Transverse colon (tissue), 4 donors: ENCODE data around the gene EVI2A. TPM values are rescaled to one million over a fixed set of nuclear protein-coding genes. Genes with fewer than 3 reads are reported as not detected.

Source experiments
- DNase-seq: peaks from one replicate; pipeline ENCODE4 v3.0.0-alpha.2; 2019
- H3K27ac ChIP-seq, 4 donors: fragments of 200-600 bp; sonication (generic); 2 replicates each; pipeline ENCODE4 v1.5.1; 2016 to 2018; ENCODE audit warnings: inconsistent platforms in 4 of 4
- H3K27me3 ChIP-seq: fragments of 200-600 bp; sonication (generic); 2 replicates; pipeline ENCODE4 v1.5.1; 2017; ENCODE audit warnings: inconsistent platforms
- H3K36me3 ChIP-seq, 4 donors: fragments of 200-600 bp; sonication (generic); 2 replicates each; pipeline ENCODE4 v1.5.1; 2017 to 2019; ENCODE audit warnings: inconsistent platforms in 4 of 4
- H3K4me1 ChIP-seq, 4 donors: fragments of 200-600 bp; sonication (generic); 2 replicates each; pipeline ENCODE4 v1.5.1; 2017 to 2020; ENCODE audit warnings: inconsistent platforms in 4 of 4
- H3K4me3 ChIP-seq, 4 donors: fragments of 200-600 bp; sonication (generic); 1 replicate in 1 of 4; 2 replicates in 3 of 4; pipeline versions ENCODE4 v1.5.1 to v1.6.1; 2017 to 2019; ENCODE audit warnings: inconsistent platforms in 4 of 4
- H3K9me3 ChIP-seq, 2 donors: fragments of 200-600 bp; sonication (generic); 2 replicates each; pipeline ENCODE4 v1.5.1; 2017 to 2019; ENCODE audit warnings: inconsistent platforms in 2 of 2
- CTCF ChIP-seq, 5 experiments: fragments of 200-600 bp in 3 of 5; fragments of 450-650 bp in 2 of 5; sonication (generic) in 3 of 5; IDR thresholded peaks; 1 replicate in 2 of 5; 2 replicates in 3 of 5; pipeline ENCODE4 v1.5.1; 2016 to 2017; ENCODE audit warnings: antibody characterized with exemption in 5 of 5, inconsistent platforms in 3 of 5, mild to moderate bottlenecking in 2 of 5, moderate library complexity in 1 of 5
- EP300 ChIP-seq: sonication (generic); formaldehyde crosslinking; IDR thresholded peaks from one replicate; pipeline ENCODE4 v1.6.1; 2017; ENCODE audit warnings: antibody characterized with exemption, low read depth
- POLR2A ChIP-seq: fragments of 450-650 bp; IDR thresholded peaks from one replicate; pipeline ENCODE4 v1.6.1; 2016; ENCODE audit warnings: antibody characterized with exemption, mild to moderate bottlenecking, moderate library complexity
- POLR2AphosphoS5 ChIP-seq, 3 donors: sonication (generic); formaldehyde crosslinking; IDR thresholded peaks; one replicate each; pipeline ENCODE4 v1.6.1; 2016; ENCODE audit warnings: antibody characterized with exemption in 3 of 3
- WGBS, 2 donors: methylation state at CpG; one replicate each; pipeline ENCODE4 v1.1.5; 2018; ENCODE audit warnings: low coverage in 1 of 2; 5-methylcytosine and 5-hydroxymethylcytosine counted together
- in situ Hi-C, 4 donors: fragments of 200-750 bp; cut with MboI; loops; one replicate each; pipeline versions ENCODE4 v1.15.0 to v1.15.1; 2017; ENCODE audit warnings: low sequenced_read_pairs in 3 of 4, low pct_ligation_motif_present in 1 of 4, low pct_unique_long_range_greater_than_20kb in 1 of 4
- intact Hi-C: fragments of 100-400 bp; cut with DNase I; formaldehyde crosslinking; loops from one replicate; pipeline ENCODE4 v1.15.1; 2023; ENCODE audit warnings: low total_unique reads
- total RNA-seq, 4 donors: library from RNA; depleted of rRNA; stranded (reverse); fragments of >200 nt; gene quantifications; one replicate each; pipeline ENCODE4 v1.1.0, GENCODE V29; 2016

The EVI2A gene
- total RNA-seq, 4 donors from 2014 or later, result 3.7 to 9.4 (median 7.5) TPM; not detected in 1

DNA sequence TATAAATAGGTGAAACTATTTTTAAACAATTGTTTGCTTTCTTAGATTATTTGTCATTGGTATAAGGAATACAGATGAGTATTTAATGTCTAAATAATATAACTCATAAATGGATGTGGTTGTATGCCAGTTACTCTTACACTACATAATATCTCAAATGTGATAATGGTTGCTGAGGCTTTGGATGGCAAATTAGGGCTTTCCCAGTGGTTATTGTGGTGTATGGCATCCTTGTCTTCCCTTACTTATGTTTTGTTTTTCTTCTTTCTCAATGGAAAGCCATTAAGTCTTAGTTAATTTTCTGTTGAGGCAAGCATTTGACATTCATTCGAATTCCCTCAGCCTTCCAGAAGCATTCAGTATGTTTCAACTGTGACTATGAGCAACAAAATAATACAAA is 34.8 kb downstream of the EVI2A start:
- 93 to 100% methylated on average over 1 of the region's 1 CpG for WGBS, 2 donors
- DNase-seq, result no peak
- TF ChIP-seq EP300 (no peak), POLR2A (no peak), POLR2AphosphoS5 (IDR thresholded peaks at IDR 0.05) (no peak), CTCF (IDR thresholded peaks at IDR 0.05) (no peak)
- Histone ChIP-seq H3K4me1 (peaks cover 0 to 8% (median 0%) of the 10 kb centered on the region in 4 donors), H3K4me3 (no peak overlapping the region), H3K36me3 (no peaks in the 10 kb centered on the region), H3K9me3 (no peaks in the 10 kb centered on the region), H3K27me3 (no peaks in the 10 kb centered on the region), H3K27ac (no peak overlapping the region)
- in situ Hi-C loops (no loop called here), intact Hi-C loops (no loop called here)

DNA sequence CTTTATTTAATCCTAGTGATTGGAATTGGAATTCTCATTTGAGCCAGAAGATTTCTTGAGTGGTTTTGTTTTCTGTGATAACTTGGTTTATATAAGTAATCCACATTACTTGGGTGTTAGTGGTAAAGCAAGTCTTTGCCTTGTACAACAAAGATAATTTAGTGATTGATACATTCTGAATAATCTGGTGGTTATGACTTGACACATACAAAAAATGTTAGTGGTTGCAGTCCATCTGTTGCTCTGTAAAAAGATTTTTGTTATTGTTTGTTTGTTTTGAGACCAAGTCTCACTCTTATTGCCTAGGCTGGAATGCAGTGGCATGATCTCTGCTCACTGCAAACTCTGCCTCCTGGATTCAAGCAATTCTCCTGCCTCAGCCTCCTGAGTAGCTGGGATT is 37.6 kb downstream of the EVI2A start:
- TF ChIP-seq POLR2A, result no peak
- no peak for TF ChIP-seq CTCF (IDR thresholded peaks at IDR 0.05)
- TF ChIP-seq EP300, result no peak
- TF ChIP-seq POLR2AphosphoS5 (IDR thresholded peaks at IDR 0.05), result no peak
- Histone ChIP-seq H3K27me3 (no peaks in the 10 kb centered on the region), H3K4me3 (no peak overlapping the region), H3K36me3 (no peaks in the 10 kb centered on the region), H3K9me3 (no peaks in the 10 kb centered on the region), H3K4me1 (no peaks in the 10 kb centered on the region), H3K27ac (no peak overlapping the region)
- in situ Hi-C loops, result no loop called here
- no peak for DNase-seq
- intact Hi-C loops, result no loop called here

- H3K27ac ChIP-seq, result no peak overlapping the region
- no peak overlapping the region for H3K4me3 ChIP-seq
- no peak for DNase-seq
- no peaks in the 10 kb centered on the region for H3K27me3 ChIP-seq
- no peaks in the 10 kb centered on the region for H3K9me3 ChIP-seq
- in situ Hi-C loops, result no loop called here
- H3K4me1 ChIP-seq, result no peaks in the 10 kb centered on the region
- TF ChIP-seq POLR2AphosphoS5 (IDR thresholded peaks at IDR 0.05) (no peak), POLR2A (no peak), CTCF (IDR thresholded peaks at IDR 0.05) (no peak)
- 94 to 96% methylated on average over 2 of the region's 2 CpGs for WGBS, 2 donors
- intact Hi-C loops, result no loop called here
- H3K36me3 ChIP-seq, result peaks cover 0 to 7% (median 2%) of the 10 kb centered on the region in 4 donors
These were observed 40.4 kb downstream of the EVI2A start for GRCh38 chr17:31281061-31281460.

DNA sequence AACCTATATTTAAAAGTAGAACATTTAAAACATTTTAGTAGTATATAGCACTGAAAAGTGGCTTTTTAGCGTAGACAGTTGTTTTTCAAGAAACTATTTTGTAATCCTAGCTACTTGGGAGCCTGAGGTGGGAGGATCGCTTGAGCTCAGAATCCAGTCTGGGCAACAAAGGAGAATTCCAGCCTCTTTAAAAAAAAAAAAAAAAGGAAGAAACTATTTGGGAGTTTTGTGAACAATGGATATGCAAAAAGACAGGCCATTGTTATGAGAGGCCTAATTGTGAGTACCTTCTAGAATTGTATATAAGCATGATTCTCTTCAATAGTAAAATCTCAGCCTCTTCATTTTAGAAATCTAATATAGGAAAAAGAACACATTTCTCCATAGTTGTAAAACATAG is 42.0 kb downstream of the EVI2A start:
- H3K4me3 ChIP-seq, result no peak overlapping the region
- no peak overlapping the region for H3K27ac ChIP-seq
- no peaks in the 10 kb centered on the region for H3K4me1 ChIP-seq
- intact Hi-C loops (no loop called here), in situ Hi-C loops (no loop called here)
- no peak for DNase-seq
- H3K9me3 ChIP-seq, result no peaks in the 10 kb centered on the region
- peaks cover 0 to 15% (median 2%) of the 10 kb centered on the region in 4 donors for H3K36me3 ChIP-seq
- H3K27me3 ChIP-seq, result no peaks in the 10 kb centered on the region
- 96 to 100% methylated on average over 2 of the region's 2 CpGs for WGBS, 2 donors
- TF ChIP-seq EP300 (no peak), POLR2AphosphoS5 (IDR thresholded peaks at IDR 0.05) (no peak), POLR2A (no peak), CTCF (IDR thresholded peaks at IDR 0.05) (no peak)
